ENCODE data around the gene OR7A5.

GRCh38 chr19:14830702-14831101, 4.3 kb downstream of the OR7A5 start:
- no peak for TF ChIP-seq ZNF398 (tag by site-specific recombination; IDR thresholded peaks at IDR 0.05)
- TF ChIP-seq CTCF (tag by site-specific recombination; IDR thresholded peaks at IDR 0.05) = no peak
- TF ChIP-seq REST (tag by site-specific recombination; IDR thresholded peaks at IDR 0.05) = no peak
- TF ChIP-seq ZNF37A (tag by site-specific recombination; IDR thresholded peaks at IDR 0.05) = no peak

Data from HEK293 (cell line).